Dermis microvascular lymphatic vessel endothelial cell (primary cell): ENCODE measurements around the gene GRK5. TPM values are rescaled to one million over a fixed set of nuclear protein-coding genes. Genes with fewer than 3 reads are reported as not detected.
"Not testable (repeated sequence)": the region's sequence is repeated elsewhere in the genome, so short reads cannot be mapped to it uniquely, and the experiment has no call there.

Source experiments
- DNase-seq, 2 donors: peaks; one replicate each; pipeline versions ENCODE4 v3.0.0 to v3.0.0-alpha.2; 2010; ENCODE audit warnings: low read depth in 2 of 2
- total RNA-seq: library from RNA; depleted of rRNA; stranded (reverse); fragments of >200 nt; gene quantifications from 2 replicates; pipeline ENCODE4 v1.2.1, GENCODE V29; 2014

GRK5 gene
- total RNA-seq, 1 donor from 2014 or later: 28.0 TPM

- no peak for DNase-seq
Measured at GRCh38 chr10:119221201-119221600, 13.8 kb downstream of the GRK5 start.

- DNase-seq: no peak
Measured at GRCh38 chr10:119221666-119222065, 14.3 kb downstream of the GRK5 start.

- DNase-seq: no peak
Measured at GRCh38 chr10:119222537-119222936, 15.2 kb downstream of the GRK5 start.

GRCh38 chr10:119222966-119223386, 15.6 kb downstream of the GRK5 start:
- DNase-seq: no peak

GRCh38 chr10:119225083-119225658, 17.8 kb downstream of the GRK5 start:
- peak in 1 of 2 donors; percentile 28 for DNase-seq

GRCh38 chr10:119227825-119228224, 20.5 kb downstream of the GRK5 start:
- no peak for DNase-seq

- DNase-seq: peak in 1 of 2 donors; percentile 63
Measured at GRCh38 chr10:119231654-119232053, 24.3 kb downstream of the GRK5 start.

- peak in 1 of 2 donors; percentile 33 for DNase-seq
Measured at GRCh38 chr10:119232439-119232838, 25.1 kb downstream of the GRK5 start.

- DNase-seq: peak; percentile 82 to 98
Measured at GRCh38 chr10:119233123-119233820, 25.9 kb downstream of the GRK5 start.

GRCh38 chr10:119233821-119234220, 26.4 kb downstream of the GRK5 start:
- DNase-seq: peak; percentile 96 to 99

GRCh38 chr10:119235356-119235755, 28.0 kb downstream of the GRK5 start:
- peak in 1 of 2 donors; percentile 76 for DNase-seq

GRCh38 chr10:119237722-119238436, 30.5 kb downstream of the GRK5 start:
- peak; percentile 52 to 83 for DNase-seq

GRCh38 chr10:119238577-119238976, 31.2 kb downstream of the GRK5 start:
- no peak for DNase-seq

- DNase-seq: not testable (repeated sequence)
Measured at GRCh38 chr10:119239015-119239414, 31.6 kb downstream of the GRK5 start.

GRCh38 chr10:119239630-119240029, 32.3 kb downstream of the GRK5 start:
- DNase-seq: not testable (repeated sequence)

GRCh38 chr10:119241066-119241465, 33.7 kb downstream of the GRK5 start:
- DNase-seq: peak; percentile 44 to 73

- no peak for DNase-seq
Measured at GRCh38 chr10:119242186-119242585, 34.8 kb downstream of the GRK5 start.

- peak in 1 of 2 donors; percentile 46 for DNase-seq
Measured at GRCh38 chr10:119243488-119243887, 36.1 kb downstream of the GRK5 start.

GRCh38 chr10:119243967-119244366, 36.6 kb downstream of the GRK5 start:
- DNase-seq: no peak

- no peak for DNase-seq
Measured at GRCh38 chr10:119245272-119245671, 37.9 kb downstream of the GRK5 start.

GRCh38 chr10:119246862-119247549, 39.6 kb downstream of the GRK5 start:
- DNase-seq: peak; percentile 82 to 83

- DNase-seq: no peak
Measured at GRCh38 chr10:119247550-119247894, 40.2 kb downstream of the GRK5 start.
